Natural killer cell (primary cell): ENCODE results near the gene SYNGR3. TPM values are rescaled to one million over a fixed set of nuclear protein-coding genes. Genes with fewer than 3 reads are reported as not detected.

ENCODE experiments used
- ATAC-seq, 3 donors: fragments of 150-1000 bp in 2 of 3; fragments of 200-7000 bp in 1 of 3; cut with Tn5 transposase; 1 replicate in 1 of 3; 2 replicates in 2 of 3; pipeline ENCODE4 v1.10.0; 2021; ENCODE audit warnings: mild to moderate bottlenecking in 2 of 3, moderate library complexity in 2 of 3
- DNase-seq, 2 donors: peaks; one replicate each; pipeline versions ENCODE4 v3.0.0 to v3.0.0-alpha.2; 2013 to 2021; ENCODE audit warnings: mixed read lengths in 1 of 2
- H3K27ac ChIP-seq: one replicate; pipeline ENCODE4 v1.5.1; 2013; ENCODE audit warnings: mild to moderate bottlenecking, low read length
- H3K27me3 ChIP-seq: one replicate; pipeline ENCODE4 v1.6.1; 2013; ENCODE audit warnings: low read length; ENCODE audit not compliant: control insufficient read depth, insufficient read depth
- H3K36me3 ChIP-seq: one replicate; pipeline ENCODE4 v1.6.1; 2013; ENCODE audit warnings: low read length; ENCODE audit not compliant: control insufficient read depth, insufficient read depth
- H3K4me1 ChIP-seq: one replicate; pipeline ENCODE4 v1.6.1; 2013; ENCODE audit warnings: low read length; ENCODE audit not compliant: control insufficient read depth, insufficient read depth
- H3K4me3 ChIP-seq: one replicate; pipeline ENCODE4 v1.5.1; 2013; ENCODE audit warnings: low read length
- H3K9me3 ChIP-seq: one replicate; pipeline ENCODE4 v1.6.1; 2013; ENCODE audit warnings: low read length; ENCODE audit not compliant: control insufficient read depth, insufficient read depth
- H3K27ac Mint-ChIP-seq, 2 donors: one replicate each; pipeline ENCODE4 v1.8.0; 2022; ENCODE audit warnings: mild to moderate bottlenecking in 2 of 2, mixed read lengths in 2 of 2, moderate library complexity in 1 of 2
- H3K27me3 Mint-ChIP-seq, 2 donors: one replicate each; pipeline ENCODE4 v1.8.0; 2022; ENCODE audit warnings: low read depth in 2 of 2, mixed read lengths in 2 of 2
- H3K36me3 Mint-ChIP-seq: one replicate; pipeline ENCODE4 v1.8.0; 2022; ENCODE audit warnings: mixed read lengths
- H3K4me1 Mint-ChIP-seq, 2 donors: one replicate each; pipeline ENCODE4 v1.8.0; 2022; ENCODE audit warnings: mixed read lengths in 2 of 2
- H3K4me3 Mint-ChIP-seq: one replicate; pipeline ENCODE4 v1.8.0; 2022; ENCODE audit warnings: mild to moderate bottlenecking, moderate library complexity, mixed read lengths
- H3K9me3 Mint-ChIP-seq, 2 donors: one replicate each; pipeline ENCODE4 v1.8.0; 2022; ENCODE audit warnings: mixed read lengths in 2 of 2
- CTCF ChIP-seq: fragments of 200-600 bp; IDR thresholded peaks from one replicate; pipeline ENCODE4 v1.8.0; 2022; ENCODE audit warnings: antibody characterized with exemption
- WGBS: methylation state at CpG from one replicate; pipeline ENCODE4 v1.1.7; 2013; ENCODE audit warnings: missing lambda C conversion rate; ENCODE audit not compliant: insufficient coverage; 5-methylcytosine and 5-hydroxymethylcytosine counted together
- intact Hi-C: fragments of 100-400 bp; cut with micrococcal nuclease; formaldehyde crosslinking; loops from one replicate; pipeline ENCODE4 v1.14.2; 2022
- total RNA-seq, 4 donors: library from RNA; stranded (reverse); fragments of 120-200 nt in 1 of 4; gene quantifications; one replicate each; pipeline versions ENCODE4 v1.2.3 to v1.2.4, GENCODE V29; 2013 to 2022

Gene SYNGR3
- total RNA-seq, 3 donors from 2014 or later (not counting 1 experiment from before 2014, with no cell fraction given), result 10.3 to 19.3 (median 19.1) TPM

GRCh38 chr16:2016407-2016922, 26.7 kb downstream of the SYNGR3 start:
- H3K36me3 Mint-ChIP-seq, result no peaks in the 10 kb centered on the region
- ATAC-seq (no peak), DNase-seq (peak in 1 of 2 donors; percentile 48)
- H3K27ac Mint-ChIP-seq, result no peak overlapping the region
- TF ChIP-seq CTCF, result no peak
- Histone ChIP-seq H3K27me3 (peaks cover 8% of the 10 kb centered on the region), H3K36me3 (no peaks in the 10 kb centered on the region), H3K4me1 (peaks cover 10% of the 10 kb centered on the region), H3K27ac (no peak overlapping the region), H3K4me3 (no peak overlapping the region), H3K9me3 (no peaks in the 10 kb centered on the region)
- intact Hi-C loops, result no loop called here
- H3K4me1 Mint-ChIP-seq, result no peaks in the 10 kb centered on the region
- peaks cover 0 to 17% of the 10 kb centered on the region in 2 donors for H3K27me3 Mint-ChIP-seq
- no peak overlapping the region for H3K4me3 Mint-ChIP-seq
- H3K9me3 Mint-ChIP-seq, result no peaks in the 10 kb centered on the region
- 50% methylated on average over 13 of the region's 13 CpGs for WGBS

- no peak for TF ChIP-seq CTCF
- peak in 1 of 2 donors; percentile 44 for DNase-seq
- no peak within 1 kb of the TSS for H3K27ac ChIP-seq
- intact Hi-C loops, result no loop called here
- peaks cover 14% of the 10 kb centered on the region for H3K27me3 ChIP-seq
- H3K36me3 ChIP-seq, result no peaks in the 10 kb centered on the region
- no peaks in the 10 kb centered on the region for H3K36me3 Mint-ChIP-seq
- peaks cover 8 to 17% of the 10 kb centered on the region in 2 donors for H3K4me1 Mint-ChIP-seq
- no peak within 1 kb of the TSS for H3K4me3 Mint-ChIP-seq
- peaks cover 0 to 27% of the 10 kb centered on the region in 2 donors for H3K27me3 Mint-ChIP-seq
- H3K9me3 ChIP-seq, result no peaks in the 10 kb centered on the region
- H3K4me3 ChIP-seq, result no peak within 1 kb of the TSS
- no peaks in the 10 kb centered on the region for H3K9me3 Mint-ChIP-seq
- H3K27ac Mint-ChIP-seq, result no peak within 1 kb of the TSS
- 2% methylated on average over 33 of the region's 33 CpGs for WGBS
- no peak for ATAC-seq
- H3K4me1 ChIP-seq, result peaks cover 25% of the 10 kb centered on the region
Observed at GRCh38 chr16:2019518-2019920, 29.7 kb downstream of the SYNGR3 start, which contains the start of gene NPW. TSS of gene NPW (plus strand) at chr16:2019785.

GRCh38 chr16:2019921-2020831, 30.4 kb downstream of the SYNGR3 start:
- H3K4me3 ChIP-seq, result no peak overlapping the region
- no peak for TF ChIP-seq CTCF
- H3K9me3 Mint-ChIP-seq, result no peaks in the 10 kb centered on the region
- peaks cover 16% of the 10 kb centered on the region for H3K27me3 ChIP-seq
- ATAC-seq (no peak), DNase-seq (no peak)
- H3K27me3 Mint-ChIP-seq, result peaks cover 0 to 27% of the 10 kb centered on the region in 2 donors
- H3K4me1 Mint-ChIP-seq, result peaks cover 8 to 17% of the 10 kb centered on the region in 2 donors
- 3% methylated on average over 96 of the region's 96 CpGs for WGBS
- no peak overlapping the region for H3K27ac ChIP-seq
- no peak overlapping the region for H3K27ac Mint-ChIP-seq
- H3K4me1 ChIP-seq, result peaks cover 25% of the 10 kb centered on the region
- H3K9me3 ChIP-seq, result no peaks in the 10 kb centered on the region
- intact Hi-C loops, result loop anchor here (10.0 kb wide), 1 partner anchor 245 kb away; the partner anchor contains the start of gene RNPS1
- H3K36me3 Mint-ChIP-seq, result no peaks in the 10 kb centered on the region
- H3K36me3 ChIP-seq, result no peaks in the 10 kb centered on the region
- H3K4me3 Mint-ChIP-seq, result no peak overlapping the region
